Neutrophil (primary cell): ENCODE data around the gene KCNB1.

Source experiments
- H3K27ac ChIP-seq: fragments of 200-600 bp; sonication (generic); 2 replicates; pipeline ENCODE4 v1.5.1; 2016; ENCODE audit warnings: mild to moderate bottlenecking, moderate library complexity
- H3K27me3 ChIP-seq: fragments of 200-600 bp; sonication (generic); 2 replicates; pipeline ENCODE4 v1.6.0; 2016; ENCODE audit warnings: mild to moderate bottlenecking
- H3K36me3 ChIP-seq: fragments of 200-600 bp; sonication (generic); 2 replicates; pipeline ENCODE4 v1.5.1; 2017
- H3K4me1 ChIP-seq, 2 experiments: fragments of 200-600 bp in 1 of 2; sonication (generic) in 1 of 2; 1 replicate in 1 of 2; 2 replicates in 1 of 2; pipeline versions ENCODE4 v1.5.1 to v1.6.1; 2013 to 2016; ENCODE audit warnings: low read depth in 1 of 2, low read length in 1 of 2, mild to moderate bottlenecking in 1 of 2, moderate library complexity in 1 of 2; ENCODE audit not compliant: control insufficient read depth in 1 of 2, insufficient read depth in 1 of 2
- H3K4me3 ChIP-seq, 2 experiments: fragments of 200-600 bp in 1 of 2; sonication (generic) in 1 of 2; 1 replicate in 1 of 2; 2 replicates in 1 of 2; pipeline ENCODE4 v1.5.1; 2013 to 2016; ENCODE audit warnings: low read depth in 1 of 2, low read length in 1 of 2, mild to moderate bottlenecking in 1 of 2, moderate library complexity in 1 of 2
- H3K9me3 ChIP-seq: fragments of 200-600 bp; sonication (generic); 2 replicates; pipeline ENCODE4 v1.5.1; 2016
- TF ChIP-seq, protein P1 (sequence below): fragments of 200-600 bp; sonication (generic); IDR thresholded peaks from 2 replicates; pipeline ENCODE4 v1.5.1; 2016; ENCODE audit warnings: antibody characterized with exemption

KCNB1 gene

DNA sequence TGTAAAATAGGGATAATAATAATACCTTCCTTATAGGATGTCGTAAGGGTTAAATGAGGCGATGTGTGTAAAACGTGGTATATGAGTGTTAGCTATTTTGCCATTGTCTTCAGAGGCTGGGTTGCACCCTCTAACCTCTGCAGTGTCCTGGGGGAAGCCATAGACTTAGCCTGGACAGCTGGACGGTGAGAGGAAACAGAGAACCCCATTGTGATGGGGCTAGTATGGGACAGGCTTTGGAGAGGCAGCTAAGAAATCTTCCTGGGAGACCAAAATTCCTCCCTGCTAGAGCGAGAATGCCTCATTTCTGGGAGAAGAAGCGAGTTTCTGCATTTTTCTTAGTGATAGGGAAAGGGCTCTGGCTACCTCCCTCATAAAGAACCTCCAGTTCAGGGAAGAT is 22.8 kb downstream of the KCNB1 start:
- H3K4me1 ChIP-seq = no peaks in the 10 kb centered on the region
- no peaks in the 10 kb centered on the region for H3K9me3 ChIP-seq
- H3K36me3 ChIP-seq = no peaks in the 10 kb centered on the region
- no peak overlapping the region for H3K27ac ChIP-seq
- TF ChIP-seq, protein P1, sequence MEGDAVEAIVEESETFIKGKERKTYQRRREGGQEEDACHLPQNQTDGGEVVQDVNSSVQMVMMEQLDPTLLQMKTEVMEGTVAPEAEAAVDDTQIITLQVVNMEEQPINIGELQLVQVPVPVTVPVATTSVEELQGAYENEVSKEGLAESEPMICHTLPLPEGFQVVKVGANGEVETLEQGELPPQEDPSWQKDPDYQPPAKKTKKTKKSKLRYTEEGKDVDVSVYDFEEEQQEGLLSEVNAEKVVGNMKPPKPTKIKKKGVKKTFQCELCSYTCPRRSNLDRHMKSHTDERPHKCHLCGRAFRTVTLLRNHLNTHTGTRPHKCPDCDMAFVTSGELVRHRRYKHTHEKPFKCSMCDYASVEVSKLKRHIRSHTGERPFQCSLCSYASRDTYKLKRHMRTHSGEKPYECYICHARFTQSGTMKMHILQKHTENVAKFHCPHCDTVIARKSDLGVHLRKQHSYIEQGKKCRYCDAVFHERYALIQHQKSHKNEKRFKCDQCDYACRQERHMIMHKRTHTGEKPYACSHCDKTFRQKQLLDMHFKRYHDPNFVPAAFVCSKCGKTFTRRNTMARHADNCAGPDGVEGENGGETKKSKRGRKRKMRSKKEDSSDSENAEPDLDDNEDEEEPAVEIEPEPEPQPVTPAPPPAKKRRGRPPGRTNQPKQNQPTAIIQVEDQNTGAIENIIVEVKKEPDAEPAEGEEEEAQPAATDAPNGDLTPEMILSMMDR = no peak
- peaks cover 47% of the 10 kb centered on the region for H3K27me3 ChIP-seq
- no peak overlapping the region for H3K4me3 ChIP-seq

- Histone ChIP-seq H3K9me3 (no peaks in the 10 kb centered on the region), H3K4me3 (no peak overlapping the region), H3K4me1 (no peaks in the 10 kb centered on the region), H3K27me3 (peaks cover 42% of the 10 kb centered on the region), H3K36me3 (no peaks in the 10 kb centered on the region), H3K27ac (no peak overlapping the region)
- TF ChIP-seq, protein P1 = no peak
Observed at GRCh38 chr20:49457444-49457843, 25.0 kb downstream of the KCNB1 start.

DNA sequence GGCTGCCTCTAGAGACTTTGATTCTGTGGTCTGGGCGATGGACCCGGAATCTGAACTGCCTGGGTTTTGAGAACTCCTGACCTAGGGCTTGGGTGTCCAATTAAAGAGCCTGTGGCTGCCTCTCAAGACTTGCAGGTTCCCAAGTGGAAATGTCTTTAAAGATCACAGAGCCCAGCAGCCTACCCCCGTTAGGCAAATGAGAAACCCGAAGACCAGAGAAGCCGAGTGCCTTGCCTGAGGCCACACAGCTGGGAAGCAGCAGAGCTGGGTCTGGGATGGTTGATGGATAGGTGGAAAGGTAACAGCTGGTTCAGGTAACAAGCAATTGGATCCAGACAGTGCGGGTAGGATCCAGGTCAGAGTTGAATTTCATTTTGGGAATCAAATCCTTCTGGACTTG is 25.8 kb downstream of the KCNB1 start:
- Histone ChIP-seq H3K4me1 (no peaks in the 10 kb centered on the region), H3K27me3 (peaks cover 36% of the 10 kb centered on the region), H3K9me3 (no peaks in the 10 kb centered on the region), H3K36me3 (no peaks in the 10 kb centered on the region), H3K4me3 (no peak overlapping the region), H3K27ac (no peak overlapping the region)
- TF ChIP-seq, protein P1 = no peak

DNA sequence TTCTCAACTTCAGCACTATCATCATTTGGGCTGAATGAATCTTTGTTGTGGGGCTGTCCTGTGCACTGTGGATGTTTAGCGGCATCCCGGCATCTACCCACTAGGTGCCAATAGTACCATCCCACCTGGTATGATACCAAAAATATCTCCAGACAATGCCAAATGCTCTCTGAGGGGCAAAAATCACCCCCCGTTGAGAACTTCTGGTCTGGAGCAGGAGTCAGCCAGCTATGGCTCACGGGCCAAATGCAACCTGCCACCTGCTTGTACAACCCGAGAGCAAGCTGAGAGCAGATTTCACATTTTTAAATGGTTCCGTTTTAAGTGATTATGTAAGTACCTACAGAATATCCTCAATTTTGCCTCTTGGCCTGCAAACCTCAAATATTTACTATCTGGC is 26.8 kb downstream of the KCNB1 start:
- no peak overlapping the region for H3K27ac ChIP-seq
- no peak overlapping the region for H3K4me3 ChIP-seq
- TF ChIP-seq, protein P1 = no peak
- no peaks in the 10 kb centered on the region for H3K4me1 ChIP-seq
- H3K9me3 ChIP-seq = no peaks in the 10 kb centered on the region
- H3K27me3 ChIP-seq = peaks cover 38% of the 10 kb centered on the region
- H3K36me3 ChIP-seq = no peaks in the 10 kb centered on the region

- H3K9me3 ChIP-seq = no peaks in the 10 kb centered on the region
- H3K4me3 ChIP-seq = no peak overlapping the region
- peaks cover 23% of the 10 kb centered on the region for H3K27me3 ChIP-seq
- H3K4me1 ChIP-seq = no peaks in the 10 kb centered on the region
- H3K36me3 ChIP-seq = no peaks in the 10 kb centered on the region
- no peak overlapping the region for H3K27ac ChIP-seq
- TF ChIP-seq, protein P1 = no peak
Observed at GRCh38 chr20:49452011-49452482, 30.4 kb downstream of the KCNB1 start.

GRCh38 chr20:49450281-49450721 is 32.2 kb downstream of the KCNB1 start:
- TF ChIP-seq, protein P1 = no peak
- Histone ChIP-seq H3K4me1 (no peaks in the 10 kb centered on the region), H3K4me3 (no peak overlapping the region), H3K27me3 (peaks cover 37% of the 10 kb centered on the region), H3K27ac (no peak overlapping the region), H3K36me3 (no peaks in the 10 kb centered on the region), H3K9me3 (no peaks in the 10 kb centered on the region)
